ENCODE measurements around the gene TMED10. TPM values are rescaled to one million over a fixed set of nuclear protein-coding genes. Genes with fewer than 3 reads are reported as not detected.

Gene TMED10
- total RNA-seq (2014; rRNA removed; shearing (Covaris generic)), result 73.4 and 99.5 TPM in 2 replicates

GRCh38 chr14:75176142-75176820 lies at the start of gene TMED10:
TMED10 (minus strand) TSS chr14:75176612; CDS start chr14:75176579, 33 bp downstream.

DNA sequence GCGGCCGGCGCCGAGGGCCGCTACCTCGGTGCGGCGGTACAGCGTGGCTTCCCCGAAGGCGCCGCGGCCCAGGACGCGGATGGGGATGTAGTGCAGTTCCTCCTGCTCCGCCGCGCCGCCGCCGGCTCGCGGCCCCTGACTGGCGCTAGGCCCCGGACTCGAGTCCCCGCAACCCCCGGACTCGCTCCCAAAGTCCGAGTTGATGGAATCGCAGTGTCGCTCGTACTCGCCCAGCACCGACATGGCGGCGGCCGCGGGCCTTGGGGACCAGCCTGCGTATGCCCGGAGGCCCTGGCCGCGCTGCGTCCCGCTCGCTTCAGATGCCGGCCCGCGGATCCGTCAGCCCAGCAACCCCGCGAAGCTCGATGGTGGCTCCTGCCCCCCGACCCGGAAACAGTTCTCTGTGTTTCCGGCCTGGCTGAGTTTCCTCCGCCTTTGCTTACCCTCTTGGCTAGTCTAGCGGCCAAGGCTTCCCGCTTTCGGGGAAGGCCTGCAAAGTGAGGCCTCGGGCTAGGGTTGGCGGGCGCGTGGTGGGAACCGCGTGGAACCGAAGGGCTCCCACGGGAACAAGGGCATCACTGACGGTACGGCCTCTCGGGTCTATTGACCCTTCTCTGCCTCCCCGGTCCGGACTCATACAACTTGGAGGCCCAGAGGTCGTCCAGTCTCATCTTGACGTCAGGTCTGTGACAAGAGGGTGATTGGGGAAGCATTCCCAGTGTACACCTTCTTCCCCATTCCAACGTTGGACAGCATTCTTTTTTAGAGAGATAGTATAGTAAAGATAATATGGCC lies 49.5 kb downstream of the TMED10 start, which contains the start of gene NEK9:
Gene NEK9, minus strand, starts transcription at position 370 of the 795 bp plus-strand sequence. Its CDS starts 127 bp downstream, at position 243.

Small RNA genes lying within 50 kb of the gene (small RNA-seq; reads per million reads assigned to genes)
- not detected for gene HIF1AP1
- not detected for gene RNU4ATAC14P

Other genes with a start within 250 kb of the TMED10 start
- 3.7 and 5.1 TPM in 2 replicates for gene PGF, start 221.0 kb downstream of the TMED10 start, total RNA-seq (2014; rRNA removed; shearing (Covaris generic))
- gene EIF2B2, start 173.7 kb downstream of the TMED10 start, total RNA-seq (2014; rRNA removed; shearing (Covaris generic)), result 96.0 and 113 TPM in 2 replicates
- 0.45 and 1.4 TPM in 2 replicates for gene MLH3, start 125.1 kb downstream of the TMED10 start, total RNA-seq (2014; rRNA removed; shearing (Covaris generic))
- gene ACYP1, start 112.6 kb downstream of the TMED10 start, total RNA-seq (2014; rRNA removed; shearing (Covaris generic)), result 31.3 and 34.2 TPM in 2 replicates
- 0.21 TPM in 1 of 2 replicates, not detected in the other for gene ZC2HC1C, start 107.0 kb downstream of the TMED10 start, total RNA-seq (2014; rRNA removed; shearing (Covaris generic))
- gene NEK9, start 49.6 kb downstream of the TMED10 start, total RNA-seq (2014; rRNA removed; shearing (Covaris generic)), result 19.7 and 19.8 TPM in 2 replicates
- 44.1 and 52.5 TPM in 2 replicates for gene FOS, start 102.2 kb upstream of the TMED10 start, total RNA-seq (2014; rRNA removed; shearing (Covaris generic))